GM18870 (cell line): ENCODE data around the gene PMVK.
"Not testable (repeated sequence)": the region's sequence is repeated elsewhere in the genome, so short reads cannot be mapped to it uniquely, and the experiment has no call there.

Experiments
- ATAC-seq: cut with Tn5 transposase; IDR thresholded peaks from one replicate; pipeline ENCODE4 v1.9.1; 2021; ENCODE audit warnings: moderate library complexity; ENCODE audit not compliant: unreplicated experiment

The PMVK gene

GRCh38 chr1:154925335-154926170 is 11.0 kb downstream of the PMVK start:
- ATAC-seq: no peak

GRCh38 chr1:154923695-154924094 is 12.8 kb downstream of the PMVK start:
- no peak for ATAC-seq

DNA sequence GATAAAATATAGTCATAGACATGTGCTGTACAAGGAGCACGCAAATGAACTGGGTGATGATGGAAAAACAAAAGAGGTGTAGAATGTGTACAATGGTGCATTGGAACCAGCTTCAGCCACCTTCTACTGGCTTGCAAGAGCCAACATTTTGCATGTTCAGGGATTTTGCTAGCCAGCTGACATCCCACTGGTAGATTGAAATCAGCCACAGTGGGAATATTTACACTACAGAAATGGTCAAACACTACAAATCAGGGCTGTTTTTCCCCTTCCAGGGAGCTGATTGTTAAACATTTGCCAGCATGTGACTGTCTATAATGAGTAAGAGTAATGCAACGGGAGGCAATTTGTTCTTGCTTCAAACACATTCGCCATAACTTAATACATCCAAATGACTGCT is 23.2 kb downstream of the PMVK start:
- ATAC-seq: no peak

GRCh38 chr1:154912755-154913154 is 23.8 kb downstream of the PMVK start:
- ATAC-seq: no peak

GRCh38 chr1:154911691-154912550 is 24.6 kb downstream of the PMVK start:
- ATAC-seq: no peak

DNA sequence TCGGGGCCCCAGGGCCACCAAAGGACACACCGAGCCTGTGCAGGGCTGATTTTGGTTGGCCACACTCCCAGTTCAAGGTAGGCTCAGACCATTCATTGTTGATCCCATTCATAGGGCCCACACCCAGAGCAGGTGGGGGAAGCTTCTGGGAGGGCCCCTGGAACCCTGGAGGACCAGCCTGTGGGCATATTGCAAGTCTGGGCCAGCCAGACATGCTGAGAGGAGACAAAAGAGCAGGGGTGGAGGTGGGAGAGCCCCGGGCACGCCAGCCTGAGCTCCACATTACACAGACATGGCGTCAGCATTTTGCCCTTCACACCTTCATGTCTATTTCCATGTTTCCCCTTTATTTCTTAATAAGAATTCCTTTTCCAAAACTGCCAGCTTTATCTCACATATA is 25.7 kb downstream of the PMVK start:
- no peak for ATAC-seq

- ATAC-seq: no peak
These were observed 27.6 kb downstream of the PMVK start for GRCh38 chr1:154908937-154909336.

- ATAC-seq: not testable (repeated sequence)
These were observed 28.4 kb downstream of the PMVK start for GRCh38 chr1:154908129-154908528.

GRCh38 chr1:154906621-154907081 is 29.9 kb downstream of the PMVK start:
- ATAC-seq: no peak

DNA sequence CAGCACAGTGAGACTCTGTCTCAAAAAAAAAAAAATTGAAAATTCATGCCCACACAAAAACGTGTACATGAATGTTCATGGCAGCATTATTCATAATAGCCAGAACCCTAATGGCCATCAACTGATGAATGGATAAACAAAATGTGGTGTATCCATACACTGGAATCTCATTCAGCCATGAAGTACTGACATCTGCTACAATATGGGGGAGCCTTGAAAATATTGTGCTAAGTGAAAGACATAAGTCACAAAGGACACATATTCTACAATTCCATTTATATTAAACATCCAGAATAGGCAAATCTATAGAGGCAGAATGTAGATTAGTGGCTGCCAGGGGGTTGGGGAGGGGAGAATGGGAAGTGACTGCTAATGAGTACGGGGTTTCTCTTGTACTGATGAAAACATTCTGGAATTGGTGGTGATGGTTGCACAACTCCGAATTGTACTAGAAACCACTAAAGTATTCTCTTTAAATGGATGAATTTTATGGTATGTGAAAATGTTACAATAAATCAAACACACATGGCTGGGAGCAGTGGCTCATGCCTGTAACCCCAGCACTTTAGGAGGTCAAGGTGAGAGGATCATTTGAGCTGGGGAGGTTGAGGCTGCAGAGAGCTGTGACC is 33.5 kb downstream of the PMVK start:
- ATAC-seq: no peak

- no peak for ATAC-seq
These were observed 34.9 kb downstream of the PMVK start for GRCh38 chr1:154901591-154901990.

GRCh38 chr1:154899041-154899440 is 37.5 kb downstream of the PMVK start:
- ATAC-seq: no peak

DNA sequence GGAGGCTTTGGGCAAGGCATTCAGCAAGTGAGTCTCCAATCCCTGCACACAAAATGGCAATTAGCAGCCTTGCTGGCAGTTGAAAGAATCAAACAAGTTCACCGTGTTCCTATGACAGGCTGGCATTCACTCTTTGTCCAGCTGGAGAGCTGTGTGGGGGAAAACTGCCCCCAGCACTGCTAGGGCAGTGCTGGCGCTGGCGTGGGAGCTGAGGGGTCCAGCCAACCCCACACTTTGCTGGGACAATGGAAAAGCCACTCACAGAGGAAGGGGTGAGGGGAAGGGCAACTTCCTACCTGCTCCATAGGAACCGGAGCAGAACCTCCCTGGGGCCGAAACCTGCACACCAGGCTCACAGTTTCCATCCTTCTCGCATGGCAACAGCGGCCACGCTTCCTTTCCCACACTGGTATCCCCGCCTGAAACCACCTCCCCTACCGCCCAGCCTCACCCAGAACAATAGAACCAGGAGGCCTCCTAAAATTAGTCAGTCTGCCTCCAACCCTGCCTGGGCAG is 39.7 kb downstream of the PMVK start:
- ATAC-seq: no peak

DNA sequence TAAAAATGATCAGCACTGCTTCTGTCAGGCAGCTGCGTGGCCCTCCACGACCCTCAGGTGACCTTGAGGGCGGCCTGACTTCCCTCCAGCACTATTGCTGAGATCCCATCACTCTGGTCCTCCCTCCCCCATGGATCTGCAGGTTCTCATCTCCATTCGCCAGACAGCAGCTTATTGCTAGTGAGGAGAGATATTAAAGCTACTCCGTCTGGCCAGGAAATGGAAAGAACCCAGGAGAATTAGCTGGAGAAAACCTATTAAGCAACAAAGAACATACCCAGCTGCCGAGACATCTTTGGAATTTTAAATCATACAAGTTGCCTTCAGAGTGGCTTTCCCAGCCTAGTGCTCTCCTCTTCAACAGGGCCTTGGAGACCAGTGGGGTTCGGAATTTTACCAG is 40.7 kb downstream of the PMVK start:
- no peak for ATAC-seq

- no peak for ATAC-seq
These were observed 45.1 kb downstream of the PMVK start for GRCh38 chr1:154891452-154891851.

DNA sequence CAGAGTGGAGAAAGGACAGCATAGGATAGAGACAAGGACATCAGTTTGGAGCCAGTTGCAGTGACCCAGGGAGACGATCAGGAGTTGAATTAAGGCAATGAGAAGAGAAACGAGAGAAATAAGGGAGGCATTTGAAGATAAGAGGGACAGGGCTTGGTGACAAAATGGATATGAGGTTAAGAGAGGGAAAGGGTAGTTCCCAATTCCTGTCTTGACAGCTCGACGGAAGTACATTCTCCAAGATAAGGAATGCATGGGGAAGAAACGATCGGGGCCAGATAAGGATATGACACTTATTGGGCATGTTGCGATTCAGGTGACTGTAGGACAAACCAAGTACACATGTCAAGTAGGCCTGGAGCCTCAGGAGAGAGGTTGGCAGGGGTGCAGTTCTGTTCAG is 47.8 kb downstream of the PMVK start:
- ATAC-seq: no peak

- ATAC-seq: no peak
These were observed 50.1 kb downstream of the PMVK start for GRCh38 chr1:154886281-154887015.

DNA sequence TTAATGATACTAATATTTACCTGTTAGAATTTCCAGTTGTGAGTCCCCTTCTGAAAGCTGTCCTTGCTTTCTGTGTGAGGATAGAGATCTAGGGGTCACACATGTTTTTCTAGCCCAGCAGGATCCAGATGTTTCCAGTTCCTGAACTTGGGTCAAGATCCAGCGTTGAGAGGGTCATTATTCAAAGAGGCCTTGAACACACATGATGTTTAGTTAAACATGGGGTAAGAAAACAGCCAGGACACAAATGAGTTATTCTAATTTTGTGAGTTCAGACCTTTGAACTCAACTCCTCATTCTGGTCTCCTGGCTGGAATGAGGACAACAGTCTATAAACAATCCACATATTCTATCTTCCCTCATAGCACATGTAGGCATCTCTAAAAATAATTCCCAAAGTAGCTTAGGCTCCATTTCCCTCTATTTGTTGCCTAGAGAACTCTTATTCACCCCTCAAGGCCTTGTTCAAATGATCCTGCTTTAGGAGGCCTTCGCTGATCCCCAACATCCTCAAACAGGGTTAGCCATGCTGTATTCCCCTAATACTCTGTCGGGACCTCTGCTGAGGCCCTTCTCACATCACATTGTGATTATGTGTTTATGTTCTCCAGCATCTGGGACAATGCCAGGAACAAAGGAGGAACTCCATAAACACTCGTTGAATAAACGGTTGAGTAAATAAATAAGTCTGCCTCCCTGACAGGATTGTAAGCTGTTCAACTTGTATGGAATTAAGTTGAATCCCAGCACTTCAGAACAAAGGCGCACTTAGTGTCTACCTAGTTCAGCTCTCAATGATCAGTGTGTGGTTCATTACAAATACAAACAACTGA is 51.4 kb downstream of the PMVK start:
- ATAC-seq: no peak

DNA sequence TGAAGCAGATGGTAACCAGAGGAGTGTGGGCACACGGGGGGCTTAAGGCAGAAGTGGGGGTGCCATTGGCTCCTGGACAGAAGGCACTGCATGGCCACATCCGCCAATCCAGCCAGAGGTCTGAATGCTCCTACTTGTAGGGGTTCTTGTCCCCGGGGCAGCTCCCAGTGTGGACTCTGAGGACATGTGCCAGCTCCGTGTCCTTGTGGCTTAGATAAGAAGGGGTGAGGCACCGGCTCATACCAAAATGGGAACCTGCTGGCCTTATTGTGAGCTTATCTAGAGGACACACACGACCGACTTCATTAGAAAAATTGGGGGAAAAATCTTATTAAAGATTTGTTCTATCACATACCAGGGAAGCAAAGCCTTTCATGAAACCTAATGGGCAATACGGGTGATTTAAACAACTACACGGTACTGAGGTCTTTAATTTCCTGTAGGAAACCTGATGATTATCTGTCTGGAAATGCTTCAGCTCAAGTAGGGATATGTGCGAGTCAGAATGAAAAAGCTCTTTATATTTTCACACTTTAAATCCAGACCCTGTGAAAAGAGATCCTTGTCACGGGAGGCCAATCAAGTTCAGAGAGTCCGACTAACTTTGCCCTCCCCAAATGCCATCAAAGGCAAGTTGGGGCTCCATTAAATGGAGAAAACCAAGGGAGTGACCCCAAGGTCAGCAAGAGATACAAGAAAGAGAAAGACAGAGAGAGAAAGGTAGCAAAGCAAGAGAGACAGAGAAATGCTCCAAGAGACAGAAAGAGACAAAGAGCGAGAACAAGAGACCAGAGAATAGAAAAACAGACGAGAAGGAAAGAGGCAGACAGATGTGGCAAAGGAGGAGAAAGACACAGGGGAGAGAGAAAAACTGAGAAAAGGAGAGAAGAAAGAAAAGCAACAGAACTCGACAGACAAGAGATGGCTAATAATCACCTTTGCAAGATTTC is 52.3 kb downstream of the PMVK start:
- ATAC-seq: no peak
